GM12865 (cell line): ENCODE data around the gene NKAIN1.

Experiments used
- DNase-seq: peaks from one replicate; pipeline ENCODE4 v3.0.0; 2010; ENCODE audit warnings: low read depth
- H3K4me3 ChIP-seq: 2 replicates; pipeline ENCODE4 v1.5.1; 2011; ENCODE audit warnings: mild to moderate bottlenecking, low read depth, low read length, control low read depth
- CTCF ChIP-seq: IDR thresholded peaks from 2 replicates; pipeline ENCODE4 v1.5.1; 2011; ENCODE audit warnings: low read length, control low read depth, low read depth, inconsistent platforms; ENCODE audit not compliant: insufficient read depth; ENCODE audit errors: missing control alignments

NKAIN1 gene

GRCh38 chr1:31234123-31234708, 5.5 kb downstream of the NKAIN1 start:
- H3K4me3 ChIP-seq: no peak overlapping the region
- TF ChIP-seq CTCF: no peak
- DNase-seq: no peak

- no peak for TF ChIP-seq CTCF
- H3K4me3 ChIP-seq: no peak overlapping the region
- DNase-seq: no peak
These were observed 7.0 kb downstream of the NKAIN1 start for GRCh38 chr1:31232689-31233088.

- DNase-seq: no peak
These were observed 7.9 kb downstream of the NKAIN1 start for GRCh38 chr1:31231802-31232201.

GRCh38 chr1:31230378-31230777, 9.3 kb downstream of the NKAIN1 start:
- H3K4me3 ChIP-seq: no peak overlapping the region
- no peak for TF ChIP-seq CTCF
- no peak for DNase-seq

More at GRCh38 chr1:31231802-31232201, 7.9 kb downstream of the NKAIN1 start:
- TF ChIP-seq CTCF: no peak
- H3K4me3 ChIP-seq: no peak overlapping the region

- TF ChIP-seq CTCF: no peak
- no peak overlapping the region for H3K4me3 ChIP-seq
- DNase-seq: no peak
These were observed 10.7 kb downstream of the NKAIN1 start for GRCh38 chr1:31228986-31229385.

GRCh38 chr1:31227891-31228568, 11.7 kb downstream of the NKAIN1 start:
- no peak for TF ChIP-seq CTCF
- no peak overlapping the region for H3K4me3 ChIP-seq
- DNase-seq: no peak

GRCh38 chr1:31224068-31224467, 15.6 kb downstream of the NKAIN1 start:
- no peak overlapping the region for H3K4me3 ChIP-seq
- TF ChIP-seq CTCF: no peak
- DNase-seq: no peak
